Measurements from ENCODE around the gene C1QBP. TPM values are rescaled to one million over a fixed set of nuclear protein-coding genes. Genes with fewer than 3 reads are reported as not detected.

C1QBP gene
- total RNA-seq, 2 donors from 2014 or later, result 37.0 to 71.7 TPM

DNA sequence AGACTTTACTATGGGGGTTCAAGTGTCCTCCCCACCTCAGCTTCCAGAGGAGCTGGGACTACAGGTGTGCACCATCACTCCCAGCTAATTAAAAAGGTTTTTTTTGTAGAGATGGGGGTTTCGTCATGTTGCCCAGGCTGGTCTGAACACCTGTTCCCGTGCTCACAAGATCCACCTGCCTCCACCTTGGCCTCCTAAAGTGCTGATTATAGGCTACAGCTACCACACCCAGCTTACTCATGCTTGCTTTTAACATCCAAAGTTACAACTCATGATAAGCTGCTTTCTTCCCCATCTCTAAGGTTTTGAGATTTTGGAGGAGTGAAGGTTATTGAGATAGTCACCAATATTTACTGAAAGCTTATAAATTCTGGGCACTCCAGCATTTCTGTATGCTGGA is 22.1 kb downstream of the C1QBP start:
- no peak for ATAC-seq (ENCODE audit: insufficient number of reproducible peaks, low FRiP score, low read depth)
- no peak for TF ChIP-seq CTCF (IDR thresholded peaks at IDR 0.05)
- Histone ChIP-seq H3K4me1 (ENCODE audit: control insufficient read depth in 1 of 2, low read depth in 2 of 2) (peaks cover 16 to 51% of the 10 kb centered on the region in 2 donors), H3K4me3 (no peak overlapping the region), H3K27ac (no peak overlapping the region), H3K9me3 (no peaks in the 10 kb centered on the region), H3K27me3 (replicated peaks; ENCODE audit: insufficient read depth) (no peaks in the 10 kb centered on the region), H3K36me3 (peaks cover 12% of the 10 kb centered on the region)
- DNase-seq (ENCODE audit: low spot score), result no peak

DNA sequence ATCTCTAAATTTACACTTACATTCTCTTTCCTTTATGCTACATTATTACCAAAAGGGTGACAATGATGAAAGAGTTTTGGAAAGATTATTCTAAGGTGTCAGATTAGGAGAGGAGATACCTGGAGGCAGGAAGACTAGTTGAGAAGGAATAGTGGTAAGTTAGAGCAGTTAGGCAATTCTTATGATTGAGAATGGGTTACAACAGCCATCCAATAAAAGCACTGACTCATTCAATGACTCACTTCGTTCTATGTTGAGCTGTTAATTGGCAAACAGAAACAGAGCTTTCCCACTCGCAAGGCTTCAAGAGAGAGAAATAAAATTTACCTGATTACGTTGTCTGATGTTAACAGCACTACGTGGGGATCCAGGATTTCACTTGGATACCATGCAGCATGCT is 25.3 kb downstream of the C1QBP start:
- no peak for TF ChIP-seq CTCF (IDR thresholded peaks at IDR 0.05)
- peak overlapping the region; percentile 63 to 80 for H3K27ac ChIP-seq

GRCh38 chr17:5410594-5411272 is 28.2 kb downstream of the C1QBP start:
- no peak overlapping the region for H3K27ac ChIP-seq
- no peaks in the 10 kb centered on the region for H3K27me3 ChIP-seq (replicated peaks; ENCODE audit: insufficient read depth)
- no peak for ATAC-seq (ENCODE audit: insufficient number of reproducible peaks, low FRiP score, low read depth)
- no peaks in the 10 kb centered on the region for H3K9me3 ChIP-seq
- peaks cover 59% of the 10 kb centered on the region for H3K36me3 ChIP-seq
- no peak for TF ChIP-seq CTCF (IDR thresholded peaks at IDR 0.05)
- no peak overlapping the region for H3K4me3 ChIP-seq
- no peak for DNase-seq (ENCODE audit: low spot score)
- H3K4me1 ChIP-seq (ENCODE audit: control insufficient read depth in 1 of 2, low read depth in 2 of 2), result peaks cover 6 to 17% of the 10 kb centered on the region in 2 donors

More for the DNA sequence above, 25.3 kb downstream of the C1QBP start:
- ATAC-seq (ENCODE audit: insufficient number of reproducible peaks, low FRiP score, low read depth) (peak; percentile 94), DNase-seq (ENCODE audit: low spot score) (no peak)
- H3K4me3 ChIP-seq, result peak overlapping the region; percentile 47
- no peaks in the 10 kb centered on the region for H3K9me3 ChIP-seq
- H3K4me1 ChIP-seq (ENCODE audit: control insufficient read depth in 1 of 2, low read depth in 2 of 2), result peaks cover 16 to 39% of the 10 kb centered on the region in 2 donors
- H3K27me3 ChIP-seq (replicated peaks; ENCODE audit: insufficient read depth), result no peaks in the 10 kb centered on the region
- H3K36me3 ChIP-seq, result peaks cover 29% of the 10 kb centered on the region

GRCh38 chr17:5408186-5408585 is 30.8 kb downstream of the C1QBP start:
- peaks cover 73% of the 10 kb centered on the region for H3K36me3 ChIP-seq
- ATAC-seq (ENCODE audit: insufficient number of reproducible peaks, low FRiP score, low read depth) (no peak), DNase-seq (ENCODE audit: low spot score) (no peak)
- H3K27ac ChIP-seq, result no peak overlapping the region
- no peak overlapping the region for H3K4me3 ChIP-seq
- H3K27me3 ChIP-seq (replicated peaks; ENCODE audit: insufficient read depth), result no peaks in the 10 kb centered on the region
- H3K4me1 ChIP-seq (ENCODE audit: control insufficient read depth in 1 of 2, low read depth in 2 of 2), result peaks cover 0 to 2% of the 10 kb centered on the region in 2 donors
- H3K9me3 ChIP-seq, result no peaks in the 10 kb centered on the region
- TF ChIP-seq CTCF (IDR thresholded peaks at IDR 0.05), result no peak

DNA sequence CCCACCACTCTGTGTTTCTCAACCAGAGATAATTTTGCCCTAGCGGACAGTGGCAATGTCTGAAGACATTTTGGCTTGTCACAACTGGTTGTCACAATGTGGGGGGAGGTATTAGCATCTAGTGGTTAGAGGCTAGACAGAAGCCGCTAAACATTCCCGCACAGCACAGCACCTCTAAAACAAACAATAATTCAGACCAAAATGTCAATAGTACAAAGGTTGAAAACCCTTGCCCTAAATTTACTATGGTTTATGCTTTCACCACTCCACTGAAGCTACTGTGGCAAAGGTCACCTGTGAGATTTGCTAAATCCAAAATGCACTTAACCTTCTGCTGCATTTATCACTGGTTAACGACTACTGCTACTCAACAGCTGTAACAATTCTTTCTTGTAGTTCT is 33.6 kb downstream of the C1QBP start:
- no peak overlapping the region for H3K27ac ChIP-seq
- no peaks in the 10 kb centered on the region for H3K27me3 ChIP-seq (replicated peaks; ENCODE audit: insufficient read depth)
- no peak overlapping the region for H3K4me3 ChIP-seq
- no peaks in the 10 kb centered on the region for H3K9me3 ChIP-seq
- ATAC-seq (ENCODE audit: insufficient number of reproducible peaks, low FRiP score, low read depth), result no peak
- no peak for TF ChIP-seq CTCF (IDR thresholded peaks at IDR 0.05)
- no peak for DNase-seq (ENCODE audit: low spot score)
- peaks cover 72% of the 10 kb centered on the region for H3K36me3 ChIP-seq
- no peaks in the 10 kb centered on the region for H3K4me1 ChIP-seq (ENCODE audit: control insufficient read depth in 1 of 2, low read depth in 2 of 2)

All from thoracic aorta (tissue), 2 donors.